Neuronal stem cell (in vitro differentiated cells): ENCODE data around the gene LRRC8E.
"Not testable (repeated sequence)": the region's sequence is repeated elsewhere in the genome, so short reads cannot be mapped to it uniquely, and the experiment has no call there.

ENCODE experiments used
- DNase-seq: peaks from one replicate; pipeline ENCODE4 v3.0.0-alpha.2; 2013; ENCODE audit warnings: low spot score
- H2AFZ ChIP-seq: one replicate; pipeline ENCODE4 v1.6.1; 2013; ENCODE audit warnings: mild to moderate bottlenecking, low read length, inconsistent platforms
- H2AK5ac ChIP-seq: 2 replicates; pipeline ENCODE4 v1.6.1; 2013; ENCODE audit warnings: low read depth, mild to moderate bottlenecking, inconsistent platforms, low read length, moderate library complexity, mixed read lengths
- H2BK120ac ChIP-seq: 2 replicates; pipeline ENCODE4 v1.6.1; 2013; ENCODE audit warnings: low read depth, mild to moderate bottlenecking, inconsistent platforms, low read length, moderate library complexity, mixed read lengths
- H2BK12ac ChIP-seq: one replicate; pipeline ENCODE4 v1.6.1; 2013; ENCODE audit warnings: low read length, inconsistent platforms
- H2BK15ac ChIP-seq: 2 replicates; pipeline ENCODE4 v1.6.1; 2013; ENCODE audit warnings: mild to moderate bottlenecking, low read length, inconsistent platforms, mixed read lengths
- H2BK5ac ChIP-seq: one replicate; pipeline ENCODE4 v1.6.1; 2013; ENCODE audit warnings: inconsistent platforms, mild to moderate bottlenecking, low read length, moderate library complexity
- H3K14ac ChIP-seq: one replicate; pipeline ENCODE4 v1.6.1; 2013; ENCODE audit warnings: low read length, inconsistent platforms
- H3K18ac ChIP-seq: 2 replicates; pipeline ENCODE4 v1.6.1; 2013; ENCODE audit warnings: low read length, inconsistent platforms
- H3K23ac ChIP-seq: 2 replicates; pipeline ENCODE4 v1.6.1; 2013; ENCODE audit warnings: low read depth, mild to moderate bottlenecking, mixed read lengths, low read length, inconsistent platforms; ENCODE audit not compliant: poor library complexity
- H3K27ac ChIP-seq: replicated peaks from 3 replicates; pipeline ENCODE4 v1.5.1; 2013; ENCODE audit warnings: low read length, inconsistent platforms
- H3K27me3 ChIP-seq, 3 experiments: 2 replicates each; pipeline ENCODE4 v1.6.1; 2013; ENCODE audit warnings: low read length in 3 of 3, mild to moderate bottlenecking in 2 of 3, inconsistent platforms in 1 of 3, low read depth in 1 of 3, mixed read lengths in 1 of 3, moderate library complexity in 1 of 3; ENCODE audit not compliant: control insufficient read depth in 3 of 3, insufficient read depth in 3 of 3
- H3K36me3 ChIP-seq, 2 donors: replicated peaks in 1 of 2; 2 replicates each; pipeline ENCODE4 v1.6.1; 2013; ENCODE audit warnings: low read length in 2 of 2; ENCODE audit not compliant: control insufficient read depth in 2 of 2, insufficient read depth in 2 of 2
- H3K4ac ChIP-seq: 2 replicates; pipeline ENCODE4 v1.6.1; 2013; ENCODE audit warnings: inconsistent platforms, mild to moderate bottlenecking, low read length, moderate library complexity
- H3K4me1 ChIP-seq, 2 donors: 1 replicate in 1 of 2; 2 replicates in 1 of 2; pipeline ENCODE4 v1.6.1; 2013; ENCODE audit warnings: low read length in 2 of 2, low read depth in 1 of 2; ENCODE audit not compliant: control insufficient read depth in 2 of 2, insufficient read depth in 1 of 2
- H3K4me2 ChIP-seq: one replicate; pipeline ENCODE4 v1.6.1; 2013; ENCODE audit warnings: mild to moderate bottlenecking, low read length, inconsistent platforms; ENCODE audit not compliant: insufficient read depth, poor library complexity, severe bottlenecking
- H3K4me3 ChIP-seq, 2 donors: 2 replicates each; pipeline ENCODE4 v1.5.1; 2013; ENCODE audit warnings: low read length in 2 of 2, mild to moderate bottlenecking in 2 of 2, inconsistent platforms in 1 of 2, moderate library complexity in 1 of 2
- H3K79me1 ChIP-seq: one replicate; pipeline ENCODE4 v1.6.1; 2013; ENCODE audit warnings: low read depth, mild to moderate bottlenecking, inconsistent platforms, low read length, moderate library complexity
- H3K9ac ChIP-seq: one replicate; pipeline ENCODE4 v1.6.1; 2013; ENCODE audit warnings: mild to moderate bottlenecking, low read depth, low read length, inconsistent platforms; ENCODE audit not compliant: poor library complexity
- H3K9me3 ChIP-seq, 2 donors: replicated peaks in 1 of 2; 2 replicates each; pipeline versions ENCODE3 to v1.6.1; 2013; ENCODE audit warnings: low read length in 2 of 2, mild to moderate bottlenecking in 2 of 2, inconsistent platforms in 1 of 2, low read depth in 1 of 2, mixed read lengths in 1 of 2, moderate library complexity in 1 of 2; ENCODE audit not compliant: control insufficient read depth in 2 of 2, insufficient read depth in 1 of 2
- H4K8ac ChIP-seq: one replicate; pipeline ENCODE4 v1.6.1; 2013; ENCODE audit warnings: low read depth, mild to moderate bottlenecking, inconsistent platforms, low read length, moderate library complexity
- H4K91ac ChIP-seq: one replicate; pipeline ENCODE4 v1.6.1; 2013; ENCODE audit warnings: low read length, low read depth, mild to moderate bottlenecking, inconsistent platforms; ENCODE audit not compliant: poor library complexity
- WGBS, 2 donors: extraction: QIAGEN DNeasy Blood & Tissue Kit; methylation state at CpG; one replicate each; pipeline ENCODE4 v1.1.7; 2013; ENCODE audit warnings: missing lambda C conversion rate in 2 of 2, mixed read lengths in 1 of 2; ENCODE audit not compliant: insufficient read length in 2 of 2, insufficient replicate concordance in 1 of 2; ENCODE audit errors: extremely low coverage in 2 of 2; 5-methylcytosine and 5-hydroxymethylcytosine counted together

LRRC8E gene

DNA sequence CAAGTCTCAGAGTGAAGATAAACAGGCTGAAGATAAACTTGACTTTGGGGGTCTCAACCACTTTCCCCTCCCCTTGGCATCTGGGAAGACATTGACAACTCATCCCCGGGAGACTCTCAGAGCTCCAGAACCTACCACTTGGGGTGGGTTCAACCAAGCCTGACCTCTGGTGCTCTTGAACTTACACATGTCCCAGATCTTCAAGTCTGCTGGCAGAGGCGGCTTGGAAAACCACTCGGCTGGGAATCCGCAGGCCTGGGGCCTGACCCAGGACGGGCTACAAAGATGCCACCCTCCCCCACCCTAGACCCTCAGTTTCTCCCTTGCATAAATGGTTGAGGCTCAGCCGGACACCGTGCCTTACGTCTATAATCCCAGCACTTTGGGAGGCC is 512 bp downstream of the LRRC8E start:
- H2AK5ac ChIP-seq: no peak overlapping the region
- H3K27me3 ChIP-seq: peaks cover 0 to 43% (median 19%) of the 10 kb centered on the region in 3 experiments
- H3K4me2 ChIP-seq: peak overlapping the region; percentile 81
- no peaks in the 10 kb centered on the region for H3K79me1 ChIP-seq
- no peak overlapping the region for H3K14ac ChIP-seq
- peak overlapping the region in 1 of 2 donors; percentile 55 for H3K4me3 ChIP-seq
- H3K4me1 ChIP-seq: peaks cover 0 to 7% of the 10 kb centered on the region in 2 donors
- no peak overlapping the region for H2BK12ac ChIP-seq
- H3K9me3 ChIP-seq: no peaks in the 10 kb centered on the region
- peak overlapping the region; percentile 69 for H2BK15ac ChIP-seq
- H3K4ac ChIP-seq: no peak overlapping the region
- H4K91ac ChIP-seq: no peak overlapping the region
- DNase-seq: no peak
- no peak overlapping the region for H4K8ac ChIP-seq
- H2AFZ ChIP-seq: peak overlapping the region; percentile 91
- H3K36me3 ChIP-seq: no peaks in the 10 kb centered on the region
- peak overlapping the region; percentile 85 for H3K18ac ChIP-seq
- no CpG with 5 or more reads among the region's 8 CpGs for WGBS, 2 donors
- no peak overlapping the region for H3K27ac ChIP-seq
- H3K23ac ChIP-seq: no peak overlapping the region
- no peak overlapping the region for H2BK120ac ChIP-seq
- no peak overlapping the region for H2BK5ac ChIP-seq
- H3K9ac ChIP-seq: no peak overlapping the region

DNA sequence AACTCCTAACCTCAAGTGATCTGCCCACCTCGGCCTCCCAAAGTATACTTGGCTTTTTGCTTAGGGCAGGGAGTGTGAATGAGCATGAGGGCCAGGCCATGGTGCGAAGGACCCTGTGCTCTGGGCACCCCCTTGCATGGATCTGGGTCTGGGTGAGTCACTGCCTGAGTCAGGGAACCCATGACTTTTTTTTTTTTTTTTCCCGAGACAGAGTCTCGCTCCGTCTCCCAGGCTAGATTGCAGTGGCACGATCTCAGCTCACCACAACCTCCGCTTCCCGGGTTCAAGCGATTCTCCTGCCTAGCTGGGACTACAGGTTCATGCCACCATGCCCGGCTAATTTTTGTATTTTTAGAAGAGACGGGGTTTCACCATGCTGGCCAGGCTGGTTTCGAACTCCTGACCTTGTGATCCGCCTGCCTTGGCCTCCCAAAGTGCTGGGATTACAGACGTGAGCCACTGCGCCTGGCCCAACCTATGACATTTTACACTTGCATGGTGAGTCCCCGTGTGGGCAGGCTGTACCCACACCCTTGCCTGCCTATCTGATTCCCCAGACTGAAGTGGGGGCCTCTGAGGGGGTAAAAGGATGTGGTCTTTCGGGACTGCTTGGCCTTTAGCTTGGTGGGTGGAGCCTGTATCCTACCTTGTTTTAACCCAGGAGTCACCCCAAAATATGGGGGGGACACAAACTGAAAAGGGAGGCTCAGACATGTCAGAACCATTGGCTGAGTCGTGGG is 5.2 kb downstream of the LRRC8E start:
- H3K18ac ChIP-seq, H2AFZ ChIP-seq, H3K14ac ChIP-seq, H3K9ac ChIP-seq, H2BK120ac ChIP-seq, H3K27ac ChIP-seq, H3K4me1 ChIP-seq, H3K4me2 ChIP-seq, DNase-seq, H2BK15ac ChIP-seq, H3K36me3 ChIP-seq, H3K4ac ChIP-seq, H3K23ac ChIP-seq, H2BK5ac ChIP-seq, H4K91ac ChIP-seq, H2AK5ac ChIP-seq, H3K4me3 ChIP-seq, H4K8ac ChIP-seq, H3K79me1 ChIP-seq, H3K9me3 ChIP-seq: not testable (repeated sequence)
- peaks cover 0 to 19% (median 8%) of the 10 kb centered on the region in 3 experiments for H3K27me3 ChIP-seq
- H2BK12ac ChIP-seq: peak overlapping the region; percentile 41
- no CpG with 5 or more reads among the region's 18 CpGs for WGBS, 2 donors

- no peak overlapping the region for H3K14ac ChIP-seq
- no peaks in the 10 kb centered on the region for H3K9me3 ChIP-seq
- no peak overlapping the region for H3K23ac ChIP-seq
- peak overlapping the region; percentile 1 for H2BK12ac ChIP-seq
- H3K27ac ChIP-seq: no peak overlapping the region
- H3K4me3 ChIP-seq: no peak overlapping the region
- no peak for DNase-seq
- H4K8ac ChIP-seq: no peak overlapping the region
- no peak overlapping the region for H3K18ac ChIP-seq
- no peaks in the 10 kb centered on the region for H3K79me1 ChIP-seq
- no peak overlapping the region for H4K91ac ChIP-seq
- WGBS, 2 donors: no CpG with 5 or more reads among the region's 18 CpGs
- no peaks in the 10 kb centered on the region for H3K36me3 ChIP-seq
- peak overlapping the region; percentile 49 for H2BK15ac ChIP-seq
- H3K4me2 ChIP-seq: no peak overlapping the region
- H2BK5ac ChIP-seq: no peak overlapping the region
- peaks cover 0 to 10% (median 1%) of the 10 kb centered on the region in 3 experiments for H3K27me3 ChIP-seq
- H2AFZ ChIP-seq: peak overlapping the region; percentile 53
- peak overlapping the region; percentile 46 for H2AK5ac ChIP-seq
- H3K4me1 ChIP-seq: peaks cover 0 to 5% of the 10 kb centered on the region in 2 donors
- peak overlapping the region; percentile 44 for H3K9ac ChIP-seq
- no peak overlapping the region for H2BK120ac ChIP-seq
- H3K4ac ChIP-seq: no peak overlapping the region
Measured at GRCh38 chr19:7894612-7895309, 6.5 kb downstream of the LRRC8E start.

DNA sequence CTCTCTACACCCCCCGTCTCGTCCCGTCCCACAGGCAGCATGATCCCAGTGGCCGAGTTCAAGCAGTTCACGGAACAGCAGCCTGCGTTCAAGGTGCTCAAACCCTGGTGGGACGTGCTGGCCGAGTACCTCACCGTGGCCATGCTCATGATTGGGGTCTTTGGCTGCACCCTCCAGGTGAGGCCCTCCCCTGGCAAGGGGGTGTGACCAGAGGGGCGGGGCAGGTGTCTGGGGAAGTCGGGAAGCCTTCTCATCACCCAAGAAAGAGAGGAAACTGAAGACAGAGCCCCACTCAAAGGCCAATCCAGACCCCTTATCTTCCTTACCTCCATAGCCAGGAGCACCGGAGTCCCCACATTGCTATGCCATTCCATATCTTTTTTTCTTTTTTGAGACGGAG is 7.3 kb downstream of the LRRC8E start:
- Histone ChIP-seq H3K14ac (no peak overlapping the region), H3K9me3 (no peaks in the 10 kb centered on the region), H2AFZ (no peak overlapping the region), H3K79me1 (no peaks in the 10 kb centered on the region), H3K23ac (peak overlapping the region; percentile 89), H2BK120ac (no peak overlapping the region), H2BK15ac (peak overlapping the region; percentile 49), H3K4me2 (no peak overlapping the region), H4K91ac (no peak overlapping the region), H2BK5ac (peak overlapping the region; percentile 39), H3K18ac (peak overlapping the region; percentile 38), H2BK12ac (no peak overlapping the region), H3K36me3 (no peaks in the 10 kb centered on the region), H4K8ac (no peak overlapping the region), H3K9ac (peak overlapping the region; percentile 44), H3K27ac (no peak overlapping the region), H3K4ac (peak overlapping the region; percentile 66), H3K4me1 (peaks cover 0 to 5% of the 10 kb centered on the region in 2 donors), H2AK5ac (peak overlapping the region; percentile 46), H3K27me3 (peaks cover 0 to 5% (median 0%) of the 10 kb centered on the region in 3 experiments), H3K4me3 (peak overlapping the region in 1 of 2 donors; percentile 10)
- no peak for DNase-seq
- WGBS, 2 donors: no CpG with 5 or more reads among the region's 13 CpGs
